ENCODE results near the gene CGB7.
"Not testable (repeated sequence)": the region's sequence is repeated elsewhere in the genome, so short reads cannot be mapped to it uniquely, and the experiment has no call there.

The CGB7 gene

DNA sequence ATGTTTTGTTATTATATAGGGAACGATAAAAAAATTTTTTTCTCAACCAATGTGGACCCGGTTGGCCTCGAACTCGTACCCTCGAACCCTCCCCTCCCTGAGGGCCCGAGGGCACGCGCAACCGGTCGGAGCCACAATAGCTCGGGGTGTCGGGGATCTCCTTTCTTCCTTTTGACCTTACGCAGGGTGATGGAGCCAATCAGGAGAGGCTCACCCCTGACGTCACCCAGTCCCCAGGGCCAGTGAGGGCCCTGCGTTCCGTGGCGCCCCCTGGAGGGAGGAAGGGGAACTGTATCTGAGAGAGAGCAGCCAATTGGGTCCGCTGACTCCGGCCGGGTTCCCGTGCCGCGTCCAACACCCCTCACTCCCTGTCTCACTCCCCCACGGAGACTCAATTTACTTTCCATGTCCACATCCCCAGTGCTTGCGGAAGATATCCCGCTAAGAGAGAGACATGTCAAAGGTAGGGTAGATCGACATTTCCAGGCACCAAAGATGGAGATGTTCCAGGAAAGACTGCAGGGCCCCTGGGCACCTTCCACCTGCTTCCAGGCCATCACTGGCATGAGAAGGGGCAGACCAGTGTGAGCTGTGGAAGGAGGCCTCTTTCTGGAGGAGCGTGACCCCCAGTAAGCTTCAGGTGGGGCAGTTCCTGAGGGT is 25.8 kb downstream of the CGB7 start, which contains the start of gene CGB2:
Gene CGB2, plus strand, starts transcription at position 249 of the 660 bp plus-strand sequence. Its CDS starts 206 bp downstream, at position 455.
- DNase-seq (ENCODE audit: low read depth); H3K4me3 ChIP-seq (ENCODE audit: low read length): not testable (repeated sequence)
- TF ChIP-seq, protein P1, sequence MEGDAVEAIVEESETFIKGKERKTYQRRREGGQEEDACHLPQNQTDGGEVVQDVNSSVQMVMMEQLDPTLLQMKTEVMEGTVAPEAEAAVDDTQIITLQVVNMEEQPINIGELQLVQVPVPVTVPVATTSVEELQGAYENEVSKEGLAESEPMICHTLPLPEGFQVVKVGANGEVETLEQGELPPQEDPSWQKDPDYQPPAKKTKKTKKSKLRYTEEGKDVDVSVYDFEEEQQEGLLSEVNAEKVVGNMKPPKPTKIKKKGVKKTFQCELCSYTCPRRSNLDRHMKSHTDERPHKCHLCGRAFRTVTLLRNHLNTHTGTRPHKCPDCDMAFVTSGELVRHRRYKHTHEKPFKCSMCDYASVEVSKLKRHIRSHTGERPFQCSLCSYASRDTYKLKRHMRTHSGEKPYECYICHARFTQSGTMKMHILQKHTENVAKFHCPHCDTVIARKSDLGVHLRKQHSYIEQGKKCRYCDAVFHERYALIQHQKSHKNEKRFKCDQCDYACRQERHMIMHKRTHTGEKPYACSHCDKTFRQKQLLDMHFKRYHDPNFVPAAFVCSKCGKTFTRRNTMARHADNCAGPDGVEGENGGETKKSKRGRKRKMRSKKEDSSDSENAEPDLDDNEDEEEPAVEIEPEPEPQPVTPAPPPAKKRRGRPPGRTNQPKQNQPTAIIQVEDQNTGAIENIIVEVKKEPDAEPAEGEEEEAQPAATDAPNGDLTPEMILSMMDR (conservative IDR thresholded peaks at IDR 0.05; ENCODE audit: low read depth, low read length) = peak; percentile 36

DNA sequence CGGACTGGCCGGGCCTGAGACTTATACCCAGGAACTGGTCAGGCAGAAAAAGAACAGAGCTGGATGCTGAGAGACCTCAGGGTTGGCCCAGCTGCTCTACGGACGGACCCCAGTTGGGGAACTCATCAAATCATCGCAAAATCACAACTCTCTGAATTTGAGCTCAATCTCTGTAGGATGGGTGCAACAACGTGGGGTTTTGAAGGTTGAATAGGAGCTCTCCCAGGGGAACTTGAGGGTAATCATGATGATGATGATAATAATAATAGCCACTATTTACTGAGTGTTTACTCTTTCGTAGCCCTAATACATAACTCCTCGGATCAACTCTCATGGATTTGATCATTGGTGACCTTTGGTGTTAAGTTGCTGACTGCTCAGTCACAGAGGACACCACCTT is 27.2 kb downstream of the CGB7 start:
- not testable (repeated sequence) for DNase-seq (ENCODE audit: low read depth); H3K4me3 ChIP-seq (ENCODE audit: low read length)

DNA sequence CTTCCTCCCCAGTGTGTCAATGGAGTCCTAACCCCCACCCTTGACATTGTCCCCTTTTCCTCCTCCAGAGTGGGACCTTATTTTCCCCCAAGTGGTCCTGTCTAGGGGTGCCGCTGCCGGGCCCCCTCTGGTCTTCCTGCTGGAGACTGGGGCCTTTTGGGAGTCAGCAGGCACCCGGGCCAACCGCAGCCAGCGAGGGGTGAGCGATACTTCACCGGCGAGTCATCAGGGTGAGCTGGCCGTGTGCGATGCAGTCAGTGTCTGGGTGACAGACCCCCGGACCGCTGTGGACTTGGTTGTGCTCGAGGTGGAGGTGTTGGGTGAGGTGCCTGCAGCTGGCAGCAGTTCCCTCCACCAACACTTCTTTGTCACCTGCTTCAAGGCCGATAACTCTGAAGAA is 27.8 kb downstream of the CGB7 start:
- not testable (repeated sequence) for DNase-seq (ENCODE audit: low read depth); H3K4me3 ChIP-seq (ENCODE audit: low read length)

DNA sequence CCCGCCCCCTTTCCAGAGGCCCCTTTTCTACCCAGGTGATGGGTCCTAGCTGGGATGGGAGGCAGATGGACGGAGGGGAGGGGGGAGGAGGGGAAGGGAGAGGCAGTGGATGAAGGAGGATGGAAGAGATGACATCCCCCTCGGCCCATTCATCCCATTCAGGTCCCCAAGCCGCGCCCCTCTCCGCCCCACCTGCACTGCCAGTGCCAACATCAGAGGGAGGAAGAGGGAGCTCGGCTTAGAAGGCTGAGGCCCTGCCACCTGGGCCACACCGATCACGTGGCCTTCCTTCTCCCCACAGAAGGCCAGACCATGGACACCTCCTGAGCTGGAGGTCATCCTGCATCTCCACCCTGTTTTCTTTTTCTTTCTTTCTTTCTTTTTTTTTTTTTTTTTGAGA is 28.9 kb downstream of the CGB7 start:
- not testable (repeated sequence) for H3K4me3 ChIP-seq (ENCODE audit: low read length); DNase-seq (ENCODE audit: low read depth)

DNA sequence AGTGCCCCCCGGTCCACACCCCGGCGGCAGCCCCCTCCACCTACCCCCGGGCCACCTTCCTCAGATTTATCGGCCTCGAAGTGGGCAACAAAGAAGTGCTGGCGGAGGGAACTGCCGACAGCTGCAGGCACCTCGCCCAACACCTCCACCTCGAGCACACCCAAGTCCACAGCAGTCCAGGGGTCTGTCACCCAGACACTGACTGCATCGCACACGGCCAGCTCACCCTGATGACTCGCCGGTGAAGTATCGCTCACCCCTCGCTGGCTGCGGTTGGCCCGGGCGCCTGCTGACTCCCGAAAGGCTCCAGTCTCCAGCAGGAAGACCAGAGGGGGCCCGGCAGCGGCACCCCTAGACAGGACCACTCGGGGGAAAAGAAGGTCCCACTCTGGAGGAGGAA is 31.9 kb downstream of the CGB7 start:
- not testable (repeated sequence) for DNase-seq (ENCODE audit: low read depth)

DNA sequence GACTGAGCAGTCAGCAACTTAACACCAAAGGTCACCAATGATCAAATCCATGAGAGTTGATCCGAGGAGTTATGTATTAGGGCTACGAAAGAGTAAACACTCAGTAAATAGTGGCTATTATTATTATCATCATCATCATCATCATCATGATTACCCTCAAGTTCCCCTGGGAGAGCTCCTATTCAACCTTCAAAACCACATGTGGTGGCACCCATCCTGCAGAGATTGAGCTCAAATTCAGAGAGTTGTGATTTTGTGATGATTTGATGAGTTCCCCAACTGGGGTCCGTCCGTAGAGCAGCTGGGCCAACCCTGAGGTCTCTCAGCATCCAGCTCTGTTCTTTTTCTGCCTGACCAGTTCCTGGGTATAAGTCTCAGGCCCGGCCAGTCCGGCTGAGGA is 32.5 kb downstream of the CGB7 start:
- H3K4me3 ChIP-seq (ENCODE audit: low read length); DNase-seq (ENCODE audit: low read depth): not testable (repeated sequence)

More for the DNA sequence above, 31.9 kb downstream of the CGB7 start:
- not testable (repeated sequence) for H3K4me3 ChIP-seq (ENCODE audit: low read length)

DNA sequence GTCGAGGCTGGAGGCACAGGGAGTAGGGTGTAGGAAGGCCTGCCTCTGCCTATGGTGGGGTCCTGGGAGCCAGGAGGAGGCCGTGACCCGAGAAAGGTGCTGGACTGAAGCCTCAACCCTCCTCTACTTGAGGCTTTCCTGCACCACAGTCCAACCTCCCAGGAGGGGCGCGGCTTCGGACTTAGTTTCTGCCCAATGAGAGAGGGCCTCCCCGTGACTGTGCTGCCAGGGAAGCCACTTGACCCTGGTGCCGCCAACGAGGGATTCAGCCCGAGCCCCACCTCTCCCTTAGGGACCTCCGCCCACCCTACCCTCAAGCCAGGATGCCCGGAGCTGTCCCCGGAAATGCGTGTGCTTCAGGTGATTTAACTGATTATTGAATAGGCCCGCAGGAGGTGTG is 33.3 kb downstream of the CGB7 start, which contains the start of gene CGB3:
Gene CGB3, minus strand, starts transcription at position 101 of the 400 bp plus-strand sequence. CDS start 362 bp downstream, outside the sequence.
- not testable (repeated sequence) for DNase-seq (ENCODE audit: low read depth)

DNA sequence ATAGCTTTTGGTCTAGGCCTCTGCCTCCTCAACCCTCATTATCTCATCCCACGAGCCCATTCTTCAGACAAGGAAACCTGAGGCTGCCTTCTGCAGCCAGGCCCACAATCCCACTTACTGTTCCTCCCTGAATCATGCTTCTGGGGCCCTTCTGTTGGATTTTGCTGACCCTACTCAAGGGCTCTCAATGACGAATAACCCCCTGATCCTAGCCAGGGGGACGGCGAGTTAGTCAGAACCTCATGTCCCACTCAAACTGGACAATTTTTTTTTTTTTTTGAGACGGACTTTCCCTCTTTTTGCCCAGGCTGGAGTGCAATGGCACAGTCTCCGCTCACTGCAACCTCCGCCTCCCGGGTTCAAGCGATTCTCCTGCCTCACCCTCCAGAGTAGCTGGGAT is 35.4 kb downstream of the CGB7 start:
- TF ChIP-seq, protein P1 (conservative IDR thresholded peaks at IDR 0.05; ENCODE audit: low read depth, low read length) = no peak
- DNase-seq (ENCODE audit: low read depth) = no peak
- no peak overlapping the region for H3K4me3 ChIP-seq (ENCODE audit: low read length)

More for the DNA sequence above, 33.3 kb downstream of the CGB7 start, which contains the start of gene CGB3:
- H3K4me3 ChIP-seq (ENCODE audit: low read length) = not testable (repeated sequence)

DNA sequence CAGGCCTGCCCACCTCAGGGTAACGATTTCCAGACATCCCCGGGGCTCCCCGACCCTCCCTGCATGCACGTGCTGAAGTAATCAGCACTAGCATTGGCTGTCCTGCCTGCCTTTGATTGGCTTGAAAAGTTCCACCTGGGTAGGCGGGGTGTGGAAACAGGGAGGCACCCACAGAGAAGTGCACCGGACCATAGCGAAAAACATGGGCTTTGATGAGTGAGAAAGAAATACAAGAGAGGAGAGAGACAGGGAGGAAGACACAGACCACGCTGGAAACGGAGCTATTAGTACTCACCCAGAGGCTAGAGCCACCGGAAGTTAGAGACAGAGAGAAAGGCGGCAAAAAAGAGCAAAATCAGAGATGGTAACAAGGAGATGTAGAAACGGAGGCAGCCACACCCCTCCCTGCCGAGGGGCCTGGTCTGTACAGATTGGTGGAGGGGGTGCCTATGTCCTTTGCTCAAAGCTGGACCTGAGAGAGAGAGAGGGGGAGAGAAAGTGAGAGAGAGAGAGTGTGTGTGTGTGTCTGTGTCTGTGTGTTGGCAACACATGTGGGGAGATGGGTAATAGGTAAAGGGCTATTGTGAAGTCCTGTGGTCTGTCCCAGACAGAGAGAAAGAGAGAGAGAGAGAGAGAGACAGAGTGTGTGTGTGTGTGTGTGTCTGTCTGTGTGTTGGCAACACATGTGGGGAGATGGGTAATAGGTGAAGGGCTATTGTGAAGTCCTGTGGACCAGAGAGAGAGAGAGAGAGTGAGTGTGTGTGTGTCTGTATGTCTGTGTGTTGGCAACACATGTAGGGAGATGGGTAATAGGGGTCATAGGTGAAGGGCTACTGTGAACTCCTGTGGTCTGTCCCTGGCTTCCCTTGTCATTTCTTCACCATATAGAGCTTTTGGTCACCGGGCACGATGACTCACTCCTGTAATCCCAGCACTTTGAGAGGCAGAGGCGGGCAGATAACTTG is 36.3 kb downstream of the CGB7 start:
- no peak for DNase-seq (ENCODE audit: low read depth)
- TF ChIP-seq, protein P1 (conservative IDR thresholded peaks at IDR 0.05; ENCODE audit: low read depth, low read length) = no peak

DNA sequence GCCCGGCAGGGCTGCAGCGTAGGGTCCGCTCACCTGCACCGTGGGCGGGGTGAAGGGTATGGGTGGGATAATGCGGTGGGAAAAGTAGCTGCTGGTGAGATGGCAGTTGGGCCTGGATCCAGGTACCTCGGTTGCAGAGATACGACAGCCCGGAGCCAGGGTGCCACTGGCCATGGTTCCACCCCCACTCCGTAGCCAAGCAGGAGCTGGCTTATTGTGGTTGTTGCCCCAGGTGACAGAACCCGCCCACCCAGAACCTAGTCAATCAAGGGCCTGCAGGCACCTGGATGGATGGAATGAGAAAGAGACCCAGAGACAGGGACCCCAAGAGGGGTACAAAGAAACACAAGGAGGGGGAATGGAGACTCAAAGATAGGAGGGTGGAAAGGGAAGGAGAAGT is 37.2 kb downstream of the CGB7 start:
- H3K4me3 ChIP-seq (ENCODE audit: low read length) = no peak overlapping the region
- TF ChIP-seq, protein P1 (conservative IDR thresholded peaks at IDR 0.05; ENCODE audit: low read depth, low read length) = no peak
- no peak for DNase-seq (ENCODE audit: low read depth)

More for the DNA sequence above, 36.3 kb downstream of the CGB7 start:
- H3K4me3 ChIP-seq (ENCODE audit: low read length) = no peak overlapping the region

Measured in retinal pigment epithelial cell (primary cell).